Measurements from ENCODE around the gene SLC39A2.

DNA sequence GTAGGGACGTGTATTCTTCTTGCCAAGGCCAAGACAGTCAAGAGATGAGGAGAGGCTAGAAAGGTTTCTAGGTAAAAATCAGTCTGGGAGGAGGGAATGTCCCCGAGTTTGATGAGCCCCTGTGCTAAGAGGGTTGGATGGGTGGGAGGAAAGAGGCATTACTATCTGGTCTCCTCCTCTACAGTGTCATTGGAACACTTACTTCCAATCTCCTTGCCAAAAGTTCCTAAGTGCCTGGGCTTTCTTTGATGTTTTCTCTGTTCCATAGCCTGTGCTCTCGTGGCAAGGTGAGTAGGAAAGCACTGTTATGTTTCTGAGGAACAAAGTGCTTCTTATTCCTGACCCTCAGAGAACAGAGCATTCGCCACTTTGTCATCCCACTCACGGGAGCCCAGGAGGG is 35.6 kb downstream of the SLC39A2 start, which contains the start of gene RNASE13:
- TF ChIP-seq, protein P1, sequence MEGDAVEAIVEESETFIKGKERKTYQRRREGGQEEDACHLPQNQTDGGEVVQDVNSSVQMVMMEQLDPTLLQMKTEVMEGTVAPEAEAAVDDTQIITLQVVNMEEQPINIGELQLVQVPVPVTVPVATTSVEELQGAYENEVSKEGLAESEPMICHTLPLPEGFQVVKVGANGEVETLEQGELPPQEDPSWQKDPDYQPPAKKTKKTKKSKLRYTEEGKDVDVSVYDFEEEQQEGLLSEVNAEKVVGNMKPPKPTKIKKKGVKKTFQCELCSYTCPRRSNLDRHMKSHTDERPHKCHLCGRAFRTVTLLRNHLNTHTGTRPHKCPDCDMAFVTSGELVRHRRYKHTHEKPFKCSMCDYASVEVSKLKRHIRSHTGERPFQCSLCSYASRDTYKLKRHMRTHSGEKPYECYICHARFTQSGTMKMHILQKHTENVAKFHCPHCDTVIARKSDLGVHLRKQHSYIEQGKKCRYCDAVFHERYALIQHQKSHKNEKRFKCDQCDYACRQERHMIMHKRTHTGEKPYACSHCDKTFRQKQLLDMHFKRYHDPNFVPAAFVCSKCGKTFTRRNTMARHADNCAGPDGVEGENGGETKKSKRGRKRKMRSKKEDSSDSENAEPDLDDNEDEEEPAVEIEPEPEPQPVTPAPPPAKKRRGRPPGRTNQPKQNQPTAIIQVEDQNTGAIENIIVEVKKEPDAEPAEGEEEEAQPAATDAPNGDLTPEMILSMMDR (IDR thresholded peaks at IDR 0.05) = no peak
- TF ChIP-seq POLR2A (IDR thresholded peaks at IDR 0.05) = no peak
